GM12878 (cell line): Measurements from ENCODE around the gene OR4F15. TPM values are rescaled to one million over a fixed set of nuclear protein-coding genes. Genes with fewer than 3 reads are reported as not detected.

ENCODE experiments used
- ATAC-seq: fragments of 200-7000 bp; cut with Tn5 transposase; 3 replicates; pipeline ENCODE4 v1.9.1; 2020; ENCODE audit warnings: mild to moderate bottlenecking, moderate library complexity
- BruUV-seq: library from RNA; stranded (reverse); fragments of 400-500 nt; replicated peaks from 2 replicates; lab custom pipeline; 2021; lab: Mats Ljungman, UMichigan
- CTCF ChIA-PET: fragments of 300-600 bp; sonication (Branson Sonifier 250); formaldehyde crosslinking; extraction: SDS; loops from one replicate; lab custom pipeline; 2021; ENCODE audit warnings: inconsistent platforms; lab: Yijun Ruan, JAX
- POLR2A ChIA-PET: fragments of 350-600 bp; formaldehyde crosslinking; extraction: SDS; loops from one replicate; lab custom pipeline; 2021; ENCODE audit warnings: inconsistent platforms; lab: Charles Lee
- RAD21 ChIA-PET: fragments of 300-600 bp; sonication (Branson Sonifier 250); formaldehyde crosslinking; loops from one replicate; lab custom pipeline; 2023; ENCODE audit warnings: antibody characterized with exemption; ENCODE audit not compliant: unreplicated experiment; lab: Charles Lee
- SMC1A ChIA-PET: fragments of 300-600 bp; sonication (Branson Sonifier 250); formaldehyde crosslinking; loops from one replicate; lab custom pipeline; 2023; ENCODE audit not compliant: unreplicated experiment, uncharacterized antibody; lab: Charles Lee
- DNase-seq: peaks from one replicate; pipeline ENCODE4 v3.0.0-alpha.2; 2011; ENCODE audit warnings: low read depth, low spot score
- FAIRE-seq: peaks from 3 replicates; lab custom pipeline; 2011; peaks lifted over from hg19 to GRCh38; lab: Jason Lieb, UNC
- H2AFZ ChIP-seq: 2 replicates; pipeline ENCODE4 v1.6.0; 2011; ENCODE audit warnings: low read depth, low read length, control low read depth; ENCODE audit not compliant: control insufficient read depth
- H3K27ac ChIP-seq: 2 replicates; pipeline ENCODE4 v1.5.1; 2011; ENCODE audit warnings: control low read depth; ENCODE audit not compliant: control insufficient read depth, insufficient read depth
- H3K27me3 ChIP-seq, 2 experiments: replicated peaks in 1 of 2; 2 replicates each; pipeline versions ENCODE4 v1.6.0 to v1.6.1; 2011; ENCODE audit warnings: low read length in 1 of 2; ENCODE audit not compliant: control insufficient read depth in 2 of 2, insufficient read depth in 2 of 2
- H3K36me3 ChIP-seq, 2 experiments: 2 replicates each; pipeline ENCODE4 v1.5.1; 2011; ENCODE audit warnings: low read length in 1 of 2; ENCODE audit not compliant: control insufficient read depth in 2 of 2, insufficient read depth in 2 of 2
- H3K4me1 ChIP-seq: 2 replicates; pipeline ENCODE4 v1.6.1; 2011; ENCODE audit warnings: mild to moderate bottlenecking, low read length, moderate library complexity, mixed read lengths; ENCODE audit not compliant: control insufficient read depth, insufficient read depth
- H3K4me2 ChIP-seq: 2 replicates; pipeline ENCODE4 v1.6.0; 2011; ENCODE audit warnings: control low read depth; ENCODE audit not compliant: control insufficient read depth, insufficient read depth
- H3K4me3 ChIP-seq: fragments of 200-600 bp; sonication (generic); 2 replicates; pipeline ENCODE4 v1.5.1; 2016
- H3K79me2 ChIP-seq: 2 replicates; pipeline ENCODE4 v1.6.0; 2011; ENCODE audit warnings: low read length; ENCODE audit not compliant: control insufficient read depth, insufficient read depth
- H3K9ac ChIP-seq: 2 replicates; pipeline ENCODE4 v1.8.0; 2011; ENCODE audit warnings: low read length, control low read depth, mixed read lengths; ENCODE audit not compliant: control insufficient read depth, insufficient read depth
- H3K9me3 ChIP-seq: replicated peaks from 3 replicates; pipeline ENCODE4 v1.5.1; 2011; ENCODE audit warnings: mild to moderate bottlenecking, low read length; ENCODE audit not compliant: control insufficient read depth, insufficient read depth
- H4K20me1 ChIP-seq: 2 replicates; pipeline ENCODE4 v1.6.0; 2011; ENCODE audit not compliant: control insufficient read depth, insufficient read depth
- BRCA1 ChIP-seq: IDR thresholded peaks from 2 replicates; pipeline ENCODE4 v1.6.1; 2011; ENCODE audit warnings: low read depth, low read length, improper control_type of control experiment
- ELK1 ChIP-seq: IDR thresholded peaks from 2 replicates; pipeline ENCODE4 v1.6.1; 2012; ENCODE audit warnings: low read depth, low read length, improper control_type of control experiment
- GATAD2B ChIP-seq: fragments of 450-650 bp; conservative IDR thresholded peaks from 2 replicates; pipeline ENCODE4 v1.6.1; 2017; ENCODE audit warnings: low read depth, mild to moderate bottlenecking, moderate library complexity
- IKZF1 ChIP-seq: fragments of 450-650 bp; conservative IDR thresholded peaks from 2 replicates; pipeline ENCODE4 v1.6.1; 2017; ENCODE audit warnings: antibody characterized with exemption, mild to moderate bottlenecking
- JUND ChIP-seq: IDR thresholded peaks from 2 replicates; pipeline ENCODE4 v1.6.1; 2012; ENCODE audit warnings: low read depth, mild to moderate bottlenecking, low read length, improper control_type of control experiment, moderate library complexity
- MEF2B ChIP-seq: fragments of 450-650 bp; IDR thresholded peaks from 2 replicates; pipeline ENCODE4 v1.6.1; 2018; ENCODE audit warnings: mild to moderate bottlenecking, moderate library complexity; ENCODE audit not compliant: partially characterized antibody, poor library complexity, severe bottlenecking
- NFYA ChIP-seq: IDR thresholded peaks from 2 replicates; pipeline ENCODE4 v1.6.1; 2011; ENCODE audit warnings: low read depth, mild to moderate bottlenecking, low read length, improper control_type of control experiment, borderline replicate concordance
- NR2F1 ChIP-seq: fragments of 450-650 bp; conservative IDR thresholded peaks from 2 replicates; pipeline ENCODE4 v1.6.1; 2017; ENCODE audit warnings: mild to moderate bottlenecking
- PBX3 ChIP-seq: IDR thresholded peaks from 2 replicates; pipeline ENCODE4 v1.6.1; 2011; ENCODE audit warnings: mild to moderate bottlenecking, low read depth, low read length, moderate library complexity; ENCODE audit not compliant: insufficient replicate concordance
- RAD21 ChIP-seq: IDR thresholded peaks from 2 replicates; pipeline ENCODE4 v1.6.1; 2011; ENCODE audit warnings: mild to moderate bottlenecking, low read depth, low read length, moderate library complexity; ENCODE audit not compliant: insufficient read depth
- SIX5 ChIP-seq: IDR thresholded peaks from 2 replicates; pipeline ENCODE4 v1.6.1; 2011; ENCODE audit warnings: mild to moderate bottlenecking, low read depth, low read length, moderate library complexity; ENCODE audit not compliant: severe bottlenecking
- SP1 ChIP-seq: IDR thresholded peaks from one replicate; pipeline ENCODE4 v1.6.1; 2011; ENCODE audit warnings: low read depth, low read length
- STAT3 ChIP-seq: IDR thresholded peaks from 2 replicates; pipeline ENCODE4 v1.6.1; 2011; ENCODE audit warnings: low read depth, low read length, improper control_type of control experiment
- SUZ12 ChIP-seq: fragments of 200-600 bp; sonication (generic); IDR thresholded peaks from one replicate; pipeline ENCODE4 v1.6.1; 2018; ENCODE audit warnings: antibody characterized with exemption, mild to moderate bottlenecking; ENCODE audit not compliant: unreplicated experiment
- TBL1XR1 ChIP-seq: IDR thresholded peaks from 2 replicates; pipeline ENCODE4 v1.6.1; 2012; ENCODE audit warnings: low read depth, low read length, improper control_type of control experiment
- WRNIP1 ChIP-seq: IDR thresholded peaks from 2 replicates; pipeline ENCODE4 v1.6.1; 2011; ENCODE audit warnings: low read depth, low read length, improper control_type of control experiment, borderline replicate concordance
- YBX1 ChIP-seq: fragments of 450-650 bp; IDR thresholded peaks from 2 replicates; pipeline ENCODE4 v1.6.1; 2016; ENCODE audit warnings: antibody characterized with exemption
- ZNF274 ChIP-seq: IDR thresholded peaks from one replicate; pipeline ENCODE4 v1.8.0; 2011; ENCODE audit not compliant: insufficient read length, insufficient read depth
- WGBS: methylation state at CpG from one replicate; pipeline ENCODE4 v1.1.6; 2016; ENCODE audit warnings: low lambda C conversion rate; ENCODE audit not compliant: insufficient replicate concordance, insufficient coverage; ENCODE audit errors: missing lambda C conversion rate; 5-methylcytosine and 5-hydroxymethylcytosine counted together
- in situ Hi-C: fragments of 300-500 bp; cut with MboI; formaldehyde crosslinking; loops from 9 replicates; pipeline ENCODE4 v1.14.3; 2018; ENCODE audit warnings: mixed read lengths
- intact Hi-C: fragments of 100-400 bp; cut with micrococcal nuclease; formaldehyde crosslinking; loops from one replicate; pipeline ENCODE4 v1.14.2; 2022; ENCODE audit not compliant: unreplicated experiment
- polyA plus RNA-seq, 11 experiments: library from polyadenylated mRNA; depleted of rRNA in 4 of 11; unstranded in 6 of 11; stranded (reverse) in 5 of 11; fragments of >200 nt; fragmentation: Nextera tagmentation in 4 of 11; fragmentation: Illumina TruSeq in 1 of 11; extraction: Ambion mirVana in 4 of 11; extraction: Trizol in 1 of 11; gene quantifications; 1 replicate in 1 of 11; 2 replicates in 10 of 11; pipeline versions ENCODE4 v1.2.1 to v1.2.3, GENCODE V29; 2011 to 2016; ENCODE audit warnings: inconsistent platforms in 2 of 11, missing spikeins in 2 of 11, low read depth in 1 of 11
- total RNA-seq, 4 experiments: library from RNA; depleted of rRNA in 3 of 4; stranded (reverse); fragments of >200 nt in 3 of 4; fragmentation: Illumina TruSeq in 1 of 4; extraction: Trizol in 1 of 4; gene quantifications; 2 replicates each; pipeline versions ENCODE4 v1.2.1 to v1.2.3, GENCODE V29; 2013 to 2021

OR4F15 gene
- total and polyA plus RNA-seq, 10 of the 15 experiments (the other 5 are each of a cell fraction or from before 2014, with no cell fraction given): not detected

DNA sequence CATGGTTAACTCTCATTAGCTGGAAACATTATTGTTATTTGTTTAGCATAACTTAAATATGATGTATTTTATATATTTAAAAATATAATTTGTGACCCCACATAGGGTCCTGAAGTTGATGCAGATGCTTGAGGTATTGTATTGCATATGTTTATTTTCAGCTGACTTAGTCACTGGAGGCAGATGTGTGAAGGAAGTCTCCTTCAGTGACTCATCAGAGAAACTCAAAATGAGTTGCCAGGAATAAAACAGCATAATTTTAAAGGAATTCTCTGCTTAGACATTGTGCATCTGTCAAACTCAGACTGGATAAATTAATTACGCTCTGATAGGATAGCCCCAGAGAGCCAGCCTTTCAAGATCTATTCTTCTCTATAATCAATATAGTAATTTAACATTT lies 16.5 kb upstream of the OR4F15 start:
- Histone ChIP-seq H3K79me2 (no peaks in the 10 kb centered on the region), H3K4me1 (no peaks in the 10 kb centered on the region), H3K4me2 (no peak overlapping the region), H3K27ac (no peak overlapping the region), H3K9ac (no peak overlapping the region), H3K4me3 (no peak overlapping the region), H2AFZ (no peak overlapping the region), H4K20me1 (no peaks in the 10 kb centered on the region), H3K27me3 (no peaks in the 10 kb centered on the region), H3K9me3 (no peaks in the 10 kb centered on the region), H3K36me3 (no peaks in the 10 kb centered on the region)
- in situ Hi-C loops (no loop called here), intact Hi-C loops (no loop called here)
- TF ChIP-seq RAD21 (no peak), BRCA1 (no peak), SIX5 (no peak), IKZF1 (no peak), SP1 (no peak), YBX1 (no peak), ELK1 (no peak), WRNIP1 (no peak), MEF2B (no peak), JUND (no peak), ZNF274 (no peak), TBL1XR1 (no peak), NFYA (no peak), PBX3 (no peak), SUZ12 (no peak), GATAD2B (no peak), NR2F1 (no peak), STAT3 (no peak)
- 0% methylated on average over 1 of the region's 1 CpG for WGBS
- SMC1A ChIA-PET: no interaction called here
- BruUV-seq: no TSS peak
- POLR2A ChIA-PET: no interaction called here
- CTCF ChIA-PET: no interaction called here
- FAIRE-seq: no peak
- RAD21 ChIA-PET: no interaction called here
- no peak for ATAC-seq
- no peak for DNase-seq
